ENCODE results near the gene PTPRR.

Gene PTPRR

GRCh38 chr12:70763666-70764065, 156.9 kb downstream of the PTPRR start:
- no peaks in the 10 kb centered on the region for H3K27me3 ChIP-seq (ENCODE audit: control insufficient read depth, low read length)
- H4K20me1 ChIP-seq (ENCODE audit: control insufficient read depth, insufficient read depth, low read depth, low read length) = no peaks in the 10 kb centered on the region
- no peak overlapping the region for H3K27ac ChIP-seq (ENCODE audit: low read depth, low read length)
- H3K4me1 ChIP-seq (ENCODE audit: control insufficient read depth, low read length) = no peaks in the 10 kb centered on the region
- no peaks in the 10 kb centered on the region for H3F3A ChIP-seq (ENCODE audit: control insufficient read depth, insufficient read depth)
- H3K36me3 ChIP-seq (ENCODE audit: control insufficient read depth, low read length) = no peaks in the 10 kb centered on the region
- no peaks in the 10 kb centered on the region for H3K9me2 ChIP-seq (replicated peaks; ENCODE audit: control insufficient read depth, low read length)
- no peaks in the 10 kb centered on the region for H3K79me2 ChIP-seq (ENCODE audit: control insufficient read depth, low read length)
- no peak overlapping the region for H3K4me2 ChIP-seq (ENCODE audit: low read length)
- no peak overlapping the region for H3K4me3 ChIP-seq (ENCODE audit: low read length)
- no peaks in the 10 kb centered on the region for H3K9me3 ChIP-seq (ENCODE audit: control insufficient read depth, insufficient read depth, low read length)
- TF ChIP-seq EZH2phosphoT487 (IDR thresholded peaks at IDR 0.05; ENCODE audit: borderline replicate concordance, low read length) = no peak
- no peak for TF ChIP-seq CTCF (IDR thresholded peaks at IDR 0.05; ENCODE audit: low read depth, low read length, poor library complexity, severe bottlenecking)

GRCh38 chr12:70762000-70762399, 158.5 kb downstream of the PTPRR start:
- no peaks in the 10 kb centered on the region for H3F3A ChIP-seq (ENCODE audit: control insufficient read depth, insufficient read depth)
- no peaks in the 10 kb centered on the region for H4K20me1 ChIP-seq (ENCODE audit: control insufficient read depth, insufficient read depth, low read depth, low read length)

GRCh38 chr12:70759161-70759918, 161.2 kb downstream of the PTPRR start:
- Histone ChIP-seq H3K27ac (ENCODE audit: low read depth, low read length) (no peak overlapping the region), H3K4me1 (ENCODE audit: control insufficient read depth, low read length) (no peaks in the 10 kb centered on the region), H3K9me2 (replicated peaks; ENCODE audit: control insufficient read depth, low read length) (no peaks in the 10 kb centered on the region), H3K4me3 (ENCODE audit: low read length) (no peak overlapping the region), H3F3A (ENCODE audit: control insufficient read depth, insufficient read depth) (no peaks in the 10 kb centered on the region), H3K36me3 (ENCODE audit: control insufficient read depth, low read length) (no peaks in the 10 kb centered on the region), H3K79me2 (ENCODE audit: control insufficient read depth, low read length) (no peaks in the 10 kb centered on the region), H3K4me2 (ENCODE audit: low read length) (no peak overlapping the region), H3K9me3 (ENCODE audit: control insufficient read depth, insufficient read depth, low read length) (no peaks in the 10 kb centered on the region), H4K20me1 (ENCODE audit: control insufficient read depth, insufficient read depth, low read depth, low read length) (no peaks in the 10 kb centered on the region), H3K27me3 (ENCODE audit: control insufficient read depth, low read length) (peaks cover 3% of the 10 kb centered on the region; the same call in 1 of the 2 replicates)
- no peak for TF ChIP-seq EZH2phosphoT487 (IDR thresholded peaks at IDR 0.05; ENCODE audit: borderline replicate concordance, low read length)
- TF ChIP-seq CTCF (IDR thresholded peaks at IDR 0.05; ENCODE audit: low read depth, low read length, poor library complexity, severe bottlenecking) = no peak

More at GRCh38 chr12:70762000-70762399, 158.5 kb downstream of the PTPRR start:
- Histone ChIP-seq H3K4me2 (ENCODE audit: low read length) (no peak overlapping the region), H3K4me1 (ENCODE audit: control insufficient read depth, low read length) (no peaks in the 10 kb centered on the region), H3K27me3 (ENCODE audit: control insufficient read depth, low read length) (no peaks in the 10 kb centered on the region; the same call in 1 of the 2 replicates), H3K9me2 (replicated peaks; ENCODE audit: control insufficient read depth, low read length) (no peaks in the 10 kb centered on the region), H3K79me2 (ENCODE audit: control insufficient read depth, low read length) (no peaks in the 10 kb centered on the region), H3K9me3 (ENCODE audit: control insufficient read depth, insufficient read depth, low read length) (no peaks in the 10 kb centered on the region), H3K36me3 (ENCODE audit: control insufficient read depth, low read length) (no peaks in the 10 kb centered on the region), H3K4me3 (ENCODE audit: low read length) (no peak overlapping the region), H3K27ac (ENCODE audit: low read depth, low read length) (no peak overlapping the region)
- no peak for TF ChIP-seq EZH2phosphoT487 (IDR thresholded peaks at IDR 0.05; ENCODE audit: borderline replicate concordance, low read length)
- TF ChIP-seq CTCF (IDR thresholded peaks at IDR 0.05; ENCODE audit: low read depth, low read length, poor library complexity, severe bottlenecking) = no peak

All from DOHH2 (cell line).